OCI-LY7 (cell line): ENCODE results near the gene CCR5AS.

Experiments
- BruUV-seq: library from RNA; stranded (reverse); fragments of 400-500 nt; replicated peaks from 2 replicates; lab custom pipeline; 2021; lab: Mats Ljungman, UMichigan
- CTCF ChIA-PET: fragments of 300-600 bp; sonication (Branson Sonifier 250); formaldehyde crosslinking; loops from one replicate; lab custom pipeline; 2022; ENCODE audit warnings: antibody characterized with exemption; ENCODE audit not compliant: unreplicated experiment; lab: Charles Lee
- POLR2A ChIA-PET: fragments of 300-600 bp; sonication (Branson Sonifier 250); formaldehyde crosslinking; loops from one replicate; lab custom pipeline; 2022; ENCODE audit warnings: antibody characterized with exemption; lab: Charles Lee
- DNase-seq: peaks from one replicate; pipeline ENCODE4 v3.0.0-alpha.2; 2015; ENCODE audit warnings: low spot score
- H2AFZ ChIP-seq: fragments of 200-600 bp; sonication (generic), shearing (Covaris generic); 2 replicates; pipeline ENCODE4 v1.6.1; 2014; ENCODE audit warnings: mild to moderate bottlenecking, antibody characterized with exemption, low read length, moderate library complexity
- H3K27ac ChIP-seq: fragments of 200-600 bp; sonication (generic); 2 replicates; pipeline ENCODE4 v1.5.1; 2014; ENCODE audit warnings: mixed run types, low read depth, mild to moderate bottlenecking, moderate library complexity, low read length, inconsistent platforms; ENCODE audit not compliant: poor library complexity, severe bottlenecking
- H3K36me3 ChIP-seq: fragments of 200-600 bp; sonication (generic); 2 replicates; pipeline ENCODE4 v1.6.1; 2014; ENCODE audit warnings: mild to moderate bottlenecking, antibody characterized with exemption, low read length, moderate library complexity, mixed read lengths; ENCODE audit not compliant: insufficient read depth
- H3K4me1 ChIP-seq: fragments of 200-600 bp; sonication (generic); 2 replicates; pipeline ENCODE4 v1.5.1; 2014; ENCODE audit warnings: mild to moderate bottlenecking, low read length; ENCODE audit not compliant: insufficient read depth, poor library complexity, severe bottlenecking
- H3K4me2 ChIP-seq: fragments of 200-600 bp; sonication (generic); 2 replicates; pipeline ENCODE4 v1.6.1; 2014; ENCODE audit warnings: mild to moderate bottlenecking, low read length
- H3K4me3 ChIP-seq: fragments of 200-600 bp; sonication (generic); 2 replicates; pipeline ENCODE4 v1.5.1; 2014; ENCODE audit warnings: mild to moderate bottlenecking, low read depth, low read length; ENCODE audit not compliant: poor library complexity, severe bottlenecking
- H3K79me2 ChIP-seq: fragments of 200-600 bp; sonication (generic); 2 replicates; pipeline ENCODE4 v1.6.1; 2016; ENCODE audit warnings: low read depth, mild to moderate bottlenecking, low read length, moderate library complexity, mixed read lengths; ENCODE audit not compliant: insufficient read depth
- H3K9me2 ChIP-seq: fragments of 200-600 bp; sonication (generic); 2 replicates; pipeline ENCODE4 v1.6.1; 2016; ENCODE audit warnings: mild to moderate bottlenecking, low read length, mixed read lengths; ENCODE audit not compliant: insufficient read depth
- H3K9me3 ChIP-seq: fragments of 200-600 bp; sonication (generic); 2 replicates; pipeline ENCODE4 v1.6.1; 2014; ENCODE audit warnings: mild to moderate bottlenecking, mixed run types, low read length, mixed read lengths
- H4K20me1 ChIP-seq: fragments of 200-600 bp; sonication (generic); 2 replicates; pipeline ENCODE4 v1.6.1; 2014; ENCODE audit warnings: mild to moderate bottlenecking, antibody characterized with exemption, low read length, moderate library complexity, mixed read lengths; ENCODE audit not compliant: insufficient read depth
- EZH2phosphoT487 ChIP-seq: fragments of 200-600 bp; sonication (generic); IDR thresholded peaks from 2 replicates; pipeline ENCODE4 v1.6.1; 2018; ENCODE audit warnings: low read depth, borderline replicate concordance, mild to moderate bottlenecking, mixed run types, antibody characterized with exemption, low read length, moderate library complexity, mixed read lengths
- intact Hi-C: fragments of 100-400 bp; cut with micrococcal nuclease; formaldehyde crosslinking; loops from one replicate; pipeline ENCODE4 v1.10.0; 2022; ENCODE audit not compliant: unreplicated experiment
- TF ChIP-seq, protein P1 (sequence below): fragments of 200-600 bp; sonication (generic); conservative IDR thresholded peaks from 2 replicates; pipeline ENCODE4 v1.5.1; 2014; ENCODE audit warnings: mild to moderate bottlenecking, antibody characterized with exemption, low read length, moderate library complexity, mixed read lengths

Gene CCR5AS

GRCh38 chr3:46411271-46411670, 4.4 kb upstream of the CCR5AS start:
- no peak for DNase-seq
- H3K9me3 ChIP-seq, result no peaks in the 10 kb centered on the region
- H3K9me2 ChIP-seq, result no peaks in the 10 kb centered on the region
- no peaks in the 10 kb centered on the region for H4K20me1 ChIP-seq
- POLR2A ChIA-PET, result no interaction called here
- no peaks in the 10 kb centered on the region for H3K79me2 ChIP-seq
- peaks cover 49% of the 10 kb centered on the region for H3K4me1 ChIP-seq
- no peak overlapping the region for H2AFZ ChIP-seq
- intact Hi-C loops, result no loop called here
- CTCF ChIA-PET, result no interaction called here
- H3K36me3 ChIP-seq, result no peaks in the 10 kb centered on the region
- TF ChIP-seq, protein P1, sequence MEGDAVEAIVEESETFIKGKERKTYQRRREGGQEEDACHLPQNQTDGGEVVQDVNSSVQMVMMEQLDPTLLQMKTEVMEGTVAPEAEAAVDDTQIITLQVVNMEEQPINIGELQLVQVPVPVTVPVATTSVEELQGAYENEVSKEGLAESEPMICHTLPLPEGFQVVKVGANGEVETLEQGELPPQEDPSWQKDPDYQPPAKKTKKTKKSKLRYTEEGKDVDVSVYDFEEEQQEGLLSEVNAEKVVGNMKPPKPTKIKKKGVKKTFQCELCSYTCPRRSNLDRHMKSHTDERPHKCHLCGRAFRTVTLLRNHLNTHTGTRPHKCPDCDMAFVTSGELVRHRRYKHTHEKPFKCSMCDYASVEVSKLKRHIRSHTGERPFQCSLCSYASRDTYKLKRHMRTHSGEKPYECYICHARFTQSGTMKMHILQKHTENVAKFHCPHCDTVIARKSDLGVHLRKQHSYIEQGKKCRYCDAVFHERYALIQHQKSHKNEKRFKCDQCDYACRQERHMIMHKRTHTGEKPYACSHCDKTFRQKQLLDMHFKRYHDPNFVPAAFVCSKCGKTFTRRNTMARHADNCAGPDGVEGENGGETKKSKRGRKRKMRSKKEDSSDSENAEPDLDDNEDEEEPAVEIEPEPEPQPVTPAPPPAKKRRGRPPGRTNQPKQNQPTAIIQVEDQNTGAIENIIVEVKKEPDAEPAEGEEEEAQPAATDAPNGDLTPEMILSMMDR, result no peak
- TF ChIP-seq EZH2phosphoT487, result no peak
- H3K4me3 ChIP-seq, result no peak overlapping the region
- no TSS peak for BruUV-seq
- no peak overlapping the region for H3K27ac ChIP-seq
- H3K4me2 ChIP-seq, result no peak overlapping the region

GRCh38 chr3:46410669-46411068, 3.8 kb upstream of the CCR5AS start:
- no peak overlapping the region for H3K4me2 ChIP-seq
- POLR2A ChIA-PET, result no interaction called here
- no TSS peak for BruUV-seq

More at GRCh38 chr3:46410669-46411068, 3.8 kb upstream of the CCR5AS start:
- no peak for DNase-seq
- H3K4me3 ChIP-seq, result no peak overlapping the region
- no peaks in the 10 kb centered on the region for H3K79me2 ChIP-seq
- H3K36me3 ChIP-seq, result no peaks in the 10 kb centered on the region
- no peak overlapping the region for H2AFZ ChIP-seq
- peaks cover 46% of the 10 kb centered on the region for H3K4me1 ChIP-seq
- no peaks in the 10 kb centered on the region for H4K20me1 ChIP-seq
- H3K9me3 ChIP-seq, result no peaks in the 10 kb centered on the region
- H3K9me2 ChIP-seq, result no peaks in the 10 kb centered on the region
- H3K27ac ChIP-seq, result no peak overlapping the region
- CTCF ChIA-PET, result no interaction called here
- TF ChIP-seq EZH2phosphoT487, result no peak
- TF ChIP-seq, protein P1, result no peak
- intact Hi-C loops, result no loop called here
